ENCODE measurements around the gene HPSE2.
"Not testable (repeated sequence)": the region's sequence is repeated elsewhere in the genome, so short reads cannot be mapped to it uniquely, and the experiment has no call there.

Gene HPSE2

GRCh38 chr10:99010286-99010685 is 225.4 kb downstream of the HPSE2 start:
- in situ Hi-C loops (cut with HindIII; ENCODE audit: low sequenced_read_pairs), result no loop called here

DNA sequence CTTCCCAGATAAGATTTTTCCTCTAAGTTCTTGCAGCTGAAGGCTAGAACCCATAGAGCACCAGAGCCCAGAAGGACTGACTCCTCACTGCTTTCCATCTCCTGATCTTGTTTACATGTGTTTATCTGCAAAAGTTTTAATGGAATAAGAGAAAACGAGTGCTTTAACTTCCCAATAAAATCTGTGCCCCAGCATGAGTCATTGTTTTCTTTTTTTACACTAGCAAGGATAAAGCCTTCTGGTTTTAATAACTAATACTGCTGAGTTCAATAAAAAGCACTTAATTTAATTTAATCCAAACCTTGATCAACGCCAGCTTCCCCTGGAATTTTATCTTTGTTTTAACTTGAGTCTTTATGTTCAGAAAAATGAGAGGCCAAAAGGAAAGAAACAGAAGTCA is 227.6 kb downstream of the HPSE2 start:
- in situ Hi-C loops (cut with HindIII; ENCODE audit: low sequenced_read_pairs), result no loop called here

DNA sequence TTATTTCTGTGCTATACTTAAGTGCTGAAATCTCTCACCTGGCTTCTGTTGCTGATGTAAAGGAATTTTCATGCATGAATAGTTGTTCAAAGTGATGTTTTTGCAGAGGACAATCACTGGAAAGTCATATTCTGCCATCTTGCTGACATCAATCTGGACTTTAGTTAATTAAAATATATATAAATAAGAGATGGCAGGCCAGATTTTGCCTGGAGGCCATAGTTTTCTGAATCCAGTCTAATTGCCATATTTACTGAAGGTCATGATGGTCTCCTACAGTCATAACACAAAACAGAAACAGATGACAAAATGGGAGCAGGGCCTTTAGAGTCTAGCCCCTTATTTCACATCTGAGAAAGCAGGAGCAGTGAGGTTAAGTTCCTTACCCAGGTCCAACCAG is 228.2 kb downstream of the HPSE2 start:
- in situ Hi-C loops (cut with HindIII; ENCODE audit: low sequenced_read_pairs), result no loop called here

DNA sequence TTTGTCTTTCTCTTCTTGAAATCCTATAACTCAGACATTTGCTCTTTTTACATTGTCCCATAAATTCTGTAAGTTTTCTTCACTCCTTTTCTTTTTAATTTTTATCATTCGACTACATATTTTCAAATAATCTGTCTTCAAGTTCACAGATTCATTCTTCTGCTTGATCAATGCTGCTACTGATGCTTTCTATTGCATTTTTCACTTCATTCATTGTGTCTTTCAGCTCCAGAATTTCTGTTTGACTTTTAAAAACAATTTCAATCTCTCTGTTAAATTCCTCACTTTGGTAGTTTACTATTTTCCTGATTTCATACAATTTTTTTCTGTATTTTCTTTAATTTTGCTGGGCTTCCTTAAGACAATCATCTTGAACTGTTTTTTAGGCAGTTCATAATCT is 230.4 kb downstream of the HPSE2 start:
- in situ Hi-C loops (cut with HindIII; ENCODE audit: low sequenced_read_pairs), result no loop called here

DNA sequence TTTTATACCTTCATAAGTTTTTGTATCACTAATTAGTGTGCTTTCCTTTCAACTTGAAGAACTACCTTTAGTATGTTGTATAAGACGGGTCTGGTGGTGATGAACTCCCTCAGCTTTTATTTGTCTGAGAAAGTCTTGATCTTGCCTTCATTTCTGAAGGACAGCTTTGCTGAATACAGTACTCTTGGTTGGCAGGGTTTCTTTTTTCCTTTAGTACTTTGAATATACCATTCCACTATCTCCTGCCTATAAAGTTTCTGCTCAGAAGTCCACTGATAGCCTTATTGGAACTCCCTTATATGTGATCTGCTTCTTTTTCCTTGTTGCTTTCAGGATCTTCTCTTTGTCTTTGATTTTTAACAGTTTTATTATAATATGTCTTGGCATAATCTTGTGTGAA is 230.9 kb downstream of the HPSE2 start:
- in situ Hi-C loops (cut with HindIII; ENCODE audit: low sequenced_read_pairs), result no loop called here

DNA sequence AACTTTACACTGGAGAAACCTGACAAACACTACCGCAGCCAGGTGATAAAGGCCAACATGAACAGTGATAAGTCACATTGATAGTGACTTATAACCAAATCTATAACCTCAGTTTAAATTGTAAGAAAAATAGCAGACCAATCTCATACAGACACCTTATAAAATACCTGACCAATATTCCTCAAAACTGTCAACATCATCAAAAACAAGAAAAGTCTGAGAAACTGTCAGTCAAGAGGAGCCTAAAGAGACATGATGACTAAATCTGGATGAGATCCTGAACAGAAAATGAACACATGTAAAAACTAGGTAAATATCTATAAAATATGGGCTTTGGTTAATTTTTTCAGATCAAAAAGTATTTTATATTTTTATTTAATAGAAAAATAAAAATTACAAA is 233.3 kb downstream of the HPSE2 start:
- in situ Hi-C loops (cut with HindIII; ENCODE audit: low sequenced_read_pairs), result no loop called here

DNA sequence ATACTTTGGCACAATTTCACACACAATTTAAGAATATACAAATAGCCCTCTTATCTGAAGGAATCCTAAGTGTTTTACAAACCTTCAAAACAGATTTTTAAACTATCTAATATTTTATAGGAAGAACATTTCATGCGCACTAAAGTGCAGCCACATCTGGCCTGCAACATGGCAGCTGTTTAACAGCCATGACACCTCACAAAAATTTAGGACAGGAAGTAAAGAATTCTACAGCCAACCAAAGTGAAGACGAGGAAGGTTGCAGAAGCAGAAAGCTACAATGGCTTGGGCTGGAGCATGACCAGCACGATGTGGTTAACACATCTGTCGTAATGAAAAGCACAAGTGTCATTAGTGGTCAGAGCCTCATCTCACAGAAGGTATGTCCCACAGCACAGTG is 238.1 kb downstream of the HPSE2 start:
- in situ Hi-C loops (cut with HindIII; ENCODE audit: low sequenced_read_pairs), result no loop called here

DNA sequence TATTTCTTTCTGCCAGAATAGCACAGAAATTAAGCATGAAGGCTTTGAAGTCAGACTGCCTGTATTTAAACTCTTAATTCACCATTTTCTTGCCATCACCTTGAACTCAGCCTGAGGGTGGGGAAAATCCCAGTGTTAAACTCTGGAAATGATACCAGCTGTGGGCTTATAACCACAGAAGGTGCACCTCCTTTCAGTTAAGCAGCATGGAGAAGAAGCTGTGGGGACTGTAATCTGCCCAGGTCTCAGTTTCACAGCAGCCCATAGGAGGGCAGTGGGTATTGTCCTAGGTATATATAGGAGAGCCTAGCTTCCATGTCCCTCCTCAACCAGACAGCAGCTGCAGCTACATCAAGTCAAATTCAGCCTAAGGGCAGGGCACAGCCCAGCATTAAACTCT is 241.6 kb downstream of the HPSE2 start:
- in situ Hi-C loops (cut with HindIII; ENCODE audit: low sequenced_read_pairs), result no loop called here

DNA sequence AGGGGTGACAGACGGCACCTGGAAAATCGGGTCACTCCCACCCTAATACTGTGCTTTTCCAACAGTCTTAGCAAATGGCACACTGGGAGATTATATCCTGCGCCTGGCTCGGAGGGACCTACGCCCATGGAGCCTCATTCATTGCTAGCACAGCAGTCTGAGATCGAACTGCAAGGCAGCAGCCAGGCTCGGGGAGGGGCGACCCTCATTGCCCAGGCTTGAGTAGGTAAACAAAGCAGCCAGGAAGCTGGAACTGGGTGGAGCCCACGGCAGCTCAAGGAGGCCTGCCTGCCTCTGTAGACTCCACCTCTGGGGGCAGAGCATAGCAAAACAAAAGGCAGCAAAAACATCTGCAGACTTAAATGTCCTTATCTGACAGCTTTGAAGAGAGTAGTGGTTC is 251.9 kb downstream of the HPSE2 start:
- in situ Hi-C loops (cut with HindIII; ENCODE audit: low sequenced_read_pairs), result not testable (repeated sequence)

DNA sequence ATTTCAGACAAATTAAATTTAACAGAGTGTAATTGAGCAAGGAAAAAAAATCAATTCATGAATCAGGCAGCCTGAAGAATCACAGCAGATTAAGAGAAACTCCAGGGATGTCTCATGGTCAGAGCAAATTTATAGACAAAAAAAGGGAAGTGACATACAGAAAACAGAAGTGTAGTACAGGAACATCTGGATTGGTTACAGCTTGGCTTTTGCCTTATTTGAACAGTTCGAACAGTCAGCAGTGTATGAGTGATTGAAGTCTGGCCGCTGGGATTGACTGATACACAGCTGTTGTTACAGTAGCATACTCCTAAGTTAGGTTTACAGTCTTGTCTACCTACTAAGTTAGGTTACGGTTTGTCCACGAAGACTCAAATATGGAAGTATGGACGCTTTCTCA is 255.3 kb downstream of the HPSE2 start:
- in situ Hi-C loops (cut with HindIII; ENCODE audit: low sequenced_read_pairs), result no loop called here

DNA sequence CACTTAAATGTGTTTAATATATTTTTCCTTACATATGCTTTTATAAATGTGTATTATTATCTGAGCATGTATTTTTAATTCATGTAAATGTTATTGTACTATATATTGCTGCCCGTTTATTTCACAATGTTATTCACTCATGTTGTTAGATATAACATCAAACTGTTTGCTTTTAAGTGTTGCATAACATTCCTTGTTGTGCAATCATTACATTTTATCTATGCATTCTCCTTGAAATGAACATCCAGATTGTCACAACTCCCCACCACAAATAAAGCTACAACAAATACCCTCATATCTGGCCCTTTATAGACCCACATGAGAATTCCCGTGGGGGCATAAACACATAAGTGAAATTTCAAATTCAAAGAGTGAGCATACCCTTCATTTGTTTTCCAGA is 264.2 kb downstream of the HPSE2 start:
- in situ Hi-C loops (cut with HindIII; ENCODE audit: low sequenced_read_pairs), result no loop called here

GRCh38 chr10:98967601-98968000 is 268.1 kb downstream of the HPSE2 start:
- in situ Hi-C loops (cut with HindIII; ENCODE audit: low sequenced_read_pairs), result no loop called here

DNA sequence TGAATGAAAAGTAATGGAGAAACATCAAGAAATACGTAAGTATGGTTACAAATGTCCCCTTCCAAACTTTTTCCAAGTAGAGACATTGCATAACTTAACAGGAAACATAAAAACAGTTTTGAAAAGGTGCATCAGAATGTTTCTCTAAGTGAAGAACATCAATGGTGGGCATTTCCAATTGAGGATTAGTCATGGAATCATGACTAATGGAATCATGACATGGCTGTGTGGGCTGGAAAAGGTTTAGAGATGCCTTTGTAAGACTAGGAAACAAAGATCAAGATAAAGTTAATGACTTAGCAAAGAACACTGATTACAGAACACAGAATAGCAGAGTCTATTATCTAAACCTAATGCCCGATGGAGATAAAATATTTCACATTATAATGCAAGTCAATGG is 272.0 kb downstream of the HPSE2 start:
- in situ Hi-C loops (cut with HindIII; ENCODE audit: low sequenced_read_pairs), result no loop called here

DNA sequence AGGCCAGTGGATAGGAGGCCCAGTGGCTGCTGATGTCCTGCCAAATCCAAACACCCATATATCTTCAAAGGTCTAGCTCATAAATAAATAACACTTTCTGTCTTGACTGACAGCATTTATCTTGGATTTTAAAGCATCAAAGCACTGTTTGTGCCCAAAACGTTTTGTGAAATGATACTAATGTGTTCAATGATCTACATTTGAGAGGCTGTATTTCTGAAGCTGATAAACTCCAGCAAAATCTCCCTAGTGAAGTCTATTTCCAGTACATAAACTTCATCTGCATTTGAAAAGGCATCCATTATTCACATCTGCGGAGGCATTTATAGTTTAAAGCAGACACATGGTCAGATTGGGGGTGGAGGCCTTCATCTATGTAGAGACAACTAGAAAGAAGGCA is 276.3 kb downstream of the HPSE2 start:
- in situ Hi-C loops (cut with HindIII; ENCODE audit: low sequenced_read_pairs), result no loop called here

DNA sequence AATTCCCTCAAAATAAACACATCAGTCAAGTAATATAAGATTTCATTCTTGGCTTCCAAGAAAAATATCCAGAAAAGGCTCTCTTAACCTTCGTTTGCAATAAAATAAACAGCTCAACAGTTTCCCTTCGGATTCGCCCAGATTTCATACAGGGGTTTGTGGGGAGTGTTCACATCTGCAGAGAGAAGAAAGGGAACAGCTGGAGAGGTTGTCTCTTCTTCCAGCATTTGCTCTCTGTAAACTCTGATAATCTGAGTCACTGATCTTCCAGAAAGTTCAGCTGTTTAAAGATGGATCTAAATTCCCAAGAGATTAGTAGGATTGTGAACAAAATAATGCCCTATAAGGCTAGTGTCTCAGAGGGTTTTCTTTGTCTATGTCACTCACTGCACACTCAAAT is 277.9 kb downstream of the HPSE2 start:
- in situ Hi-C loops (cut with HindIII; ENCODE audit: low sequenced_read_pairs), result no loop called here

- in situ Hi-C loops (cut with HindIII; ENCODE audit: low sequenced_read_pairs), result no loop called here
These were observed 278.9 kb downstream of the HPSE2 start for GRCh38 chr10:98956576-98957260.

DNA sequence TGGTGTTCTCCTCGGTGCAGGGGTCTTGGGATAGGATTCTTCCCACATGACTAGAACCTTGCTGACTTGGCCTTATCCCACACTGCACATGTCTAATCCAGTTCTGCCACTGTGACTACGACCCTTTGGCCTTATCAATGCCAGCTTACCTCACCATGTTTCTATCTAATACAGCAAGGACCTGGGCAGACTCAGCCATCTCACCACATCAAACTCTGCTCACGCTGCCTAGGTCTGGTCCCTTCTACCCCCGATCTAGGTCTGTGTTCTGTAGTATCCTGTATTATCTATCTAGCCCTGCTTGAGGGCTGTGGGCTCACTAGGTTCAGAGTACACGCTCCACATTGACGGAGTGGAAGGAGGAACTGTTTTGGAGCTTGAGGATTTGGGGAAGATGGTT is 282.4 kb downstream of the HPSE2 start:
- in situ Hi-C loops (cut with HindIII; ENCODE audit: low sequenced_read_pairs), result no loop called here

DNA sequence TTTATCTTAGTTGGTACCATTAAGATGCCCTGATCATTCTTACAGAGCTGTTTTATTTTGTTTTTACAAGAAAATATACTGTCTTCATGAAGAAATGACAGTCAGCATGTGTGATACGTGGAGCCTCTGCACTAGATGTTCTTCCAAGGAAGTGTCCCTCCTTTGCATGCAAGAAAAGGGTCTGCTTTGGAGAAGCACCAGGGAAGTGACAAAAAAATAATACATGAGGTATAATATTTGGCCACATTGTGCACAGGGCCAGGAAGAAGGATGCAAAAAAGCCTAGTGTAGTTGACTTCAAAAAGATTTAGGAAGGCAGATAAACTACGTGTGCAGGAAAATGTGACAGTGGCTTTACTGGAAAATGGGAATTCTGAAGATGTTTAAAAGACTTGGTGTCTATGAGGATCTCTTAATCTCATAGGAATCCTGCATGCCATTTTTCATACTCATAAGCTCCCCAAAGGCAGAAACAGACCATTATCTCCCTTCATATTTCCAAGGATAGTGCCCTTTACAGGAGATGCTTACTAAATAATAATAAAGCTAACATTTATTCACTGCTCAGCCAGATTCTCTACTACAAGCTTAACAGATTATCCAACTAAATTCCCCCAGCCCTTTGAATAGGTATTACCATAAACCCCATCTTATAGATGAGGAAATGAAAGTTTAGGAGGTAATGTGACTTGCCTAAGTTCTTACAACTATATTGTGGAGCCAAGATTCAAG is 284.2 kb downstream of the HPSE2 start:
- in situ Hi-C loops (cut with HindIII; ENCODE audit: low sequenced_read_pairs), result no loop called here

DNA sequence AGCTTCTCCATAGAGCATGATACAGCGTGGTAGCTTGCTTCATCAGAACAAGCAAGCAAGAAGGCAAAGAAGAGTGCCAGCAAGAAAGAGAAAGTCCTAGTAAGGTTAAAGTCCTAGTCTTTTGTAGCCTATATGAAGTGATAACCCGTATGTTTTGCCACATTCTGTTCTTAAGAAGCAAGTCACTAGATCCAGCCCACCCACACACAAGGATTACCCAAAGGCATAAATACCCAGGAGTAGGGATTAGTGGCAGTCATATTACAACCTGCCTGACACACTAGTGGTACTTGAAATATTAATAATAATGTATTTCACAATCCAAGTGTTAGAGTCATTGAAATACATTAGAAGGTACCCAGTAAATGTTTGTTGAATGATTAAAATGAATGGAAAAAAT is 285.5 kb downstream of the HPSE2 start:
- in situ Hi-C loops (cut with HindIII; ENCODE audit: low sequenced_read_pairs), result no loop called here

GRCh38 chr10:98949306-98949705 is 286.3 kb downstream of the HPSE2 start:
- in situ Hi-C loops (cut with HindIII; ENCODE audit: low sequenced_read_pairs), result loop anchor here (10.0 kb wide), 1 partner anchor 315 kb away; no protein-coding TSS in a partner anchor

- in situ Hi-C loops (cut with HindIII; ENCODE audit: low sequenced_read_pairs), result loop anchor here (10.0 kb wide), 1 partner anchor 309 kb away; no protein-coding TSS in a partner anchor
These were observed 292.0 kb downstream of the HPSE2 start for GRCh38 chr10:98943681-98944080.

GRCh38 chr10:98929709-98930108 is 305.9 kb downstream of the HPSE2 start:
- in situ Hi-C loops (cut with HindIII; ENCODE audit: low sequenced_read_pairs), result no loop called here

- in situ Hi-C loops (cut with HindIII; ENCODE audit: low sequenced_read_pairs), result no loop called here
These were observed 310.0 kb downstream of the HPSE2 start for GRCh38 chr10:98925651-98926050.

Data from endothelial cell of hepatic sinusoid (primary cell).